ENCODE data around the gene RASAL1. TPM values are rescaled to one million over a fixed set of nuclear protein-coding genes. Genes with fewer than 3 reads are reported as not detected.

RASAL1 gene
- total RNA-seq, 1 donor from 2014 or later = 11.0 TPM

- Histone ChIP-seq H3K9me3 (no peaks in the 10 kb centered on the region), H3K27ac (no peak overlapping the region), H3K27me3 (no peaks in the 10 kb centered on the region), H3K36me3 (no peaks in the 10 kb centered on the region), H3K4me1 (peaks cover 15% of the 10 kb centered on the region), H3K4me3 (no peak overlapping the region)
- DNase-seq (ENCODE audit: extremely low spot score in 2 of 2) = no peak
- intact Hi-C loops (cut with DNase I) = no loop called here
- TF ChIP-seq POLR2A (IDR thresholded peaks at IDR 0.05) (no peak), POLR2AphosphoS5 (IDR thresholded peaks at IDR 0.05; ENCODE audit: insufficient read depth in 1 of 2, low read depth in 1 of 2) (no peak), CTCF (IDR thresholded peaks at IDR 0.05) (no peak)
Observed at GRCh38 chr12:113101751-113102150, 33.8 kb downstream of the RASAL1 start.

- Histone ChIP-seq H3K4me1 (peaks cover 15% of the 10 kb centered on the region), H3K4me3 (no peak overlapping the region), H3K27ac (no peak overlapping the region), H3K9me3 (no peaks in the 10 kb centered on the region), H3K27me3 (no peaks in the 10 kb centered on the region), H3K36me3 (no peaks in the 10 kb centered on the region)
- DNase-seq (ENCODE audit: extremely low spot score in 2 of 2) = no peak
- intact Hi-C loops (cut with DNase I) = no loop called here
- no peak for TF ChIP-seq POLR2A (IDR thresholded peaks at IDR 0.05)
- no peak for TF ChIP-seq POLR2AphosphoS5 (IDR thresholded peaks at IDR 0.05; ENCODE audit: insufficient read depth in 1 of 2, low read depth in 1 of 2)
- no peak for TF ChIP-seq CTCF (IDR thresholded peaks at IDR 0.05)
Observed at GRCh38 chr12:113099764-113100163, 35.8 kb downstream of the RASAL1 start.

GRCh38 chr12:113099364-113099763, 36.2 kb downstream of the RASAL1 start:
- Histone ChIP-seq H3K4me1 (peaks cover 15% of the 10 kb centered on the region), H3K36me3 (no peaks in the 10 kb centered on the region), H3K27me3 (no peaks in the 10 kb centered on the region), H3K4me3 (no peak overlapping the region), H3K27ac (no peak overlapping the region), H3K9me3 (no peaks in the 10 kb centered on the region)
- intact Hi-C loops (cut with DNase I) = no loop called here
- no peak for DNase-seq (ENCODE audit: extremely low spot score in 2 of 2)
- TF ChIP-seq POLR2A (IDR thresholded peaks at IDR 0.05) (no peak), CTCF (IDR thresholded peaks at IDR 0.05) (no peak), POLR2AphosphoS5 (IDR thresholded peaks at IDR 0.05; ENCODE audit: insufficient read depth in 1 of 2, low read depth in 1 of 2) (no peak)

GRCh38 chr12:113098441-113099028, 37.0 kb downstream of the RASAL1 start:
- H3K27me3 ChIP-seq = no peaks in the 10 kb centered on the region
- DNase-seq (ENCODE audit: extremely low spot score in 2 of 2) = no peak
- TF ChIP-seq POLR2AphosphoS5 (IDR thresholded peaks at IDR 0.05; ENCODE audit: insufficient read depth in 1 of 2, low read depth in 1 of 2) (peak; percentile 18 to 44), CTCF (IDR thresholded peaks at IDR 0.05) (peak; percentile 29 to 68 (median 46)), POLR2A (IDR thresholded peaks at IDR 0.05) (no peak)
- peaks cover 10% of the 10 kb centered on the region for H3K4me1 ChIP-seq
- intact Hi-C loops (cut with DNase I) = no loop called here
- H3K4me3 ChIP-seq = no peak overlapping the region
- H3K36me3 ChIP-seq = no peaks in the 10 kb centered on the region
- H3K27ac ChIP-seq = no peak overlapping the region
- no peaks in the 10 kb centered on the region for H3K9me3 ChIP-seq

DNA sequence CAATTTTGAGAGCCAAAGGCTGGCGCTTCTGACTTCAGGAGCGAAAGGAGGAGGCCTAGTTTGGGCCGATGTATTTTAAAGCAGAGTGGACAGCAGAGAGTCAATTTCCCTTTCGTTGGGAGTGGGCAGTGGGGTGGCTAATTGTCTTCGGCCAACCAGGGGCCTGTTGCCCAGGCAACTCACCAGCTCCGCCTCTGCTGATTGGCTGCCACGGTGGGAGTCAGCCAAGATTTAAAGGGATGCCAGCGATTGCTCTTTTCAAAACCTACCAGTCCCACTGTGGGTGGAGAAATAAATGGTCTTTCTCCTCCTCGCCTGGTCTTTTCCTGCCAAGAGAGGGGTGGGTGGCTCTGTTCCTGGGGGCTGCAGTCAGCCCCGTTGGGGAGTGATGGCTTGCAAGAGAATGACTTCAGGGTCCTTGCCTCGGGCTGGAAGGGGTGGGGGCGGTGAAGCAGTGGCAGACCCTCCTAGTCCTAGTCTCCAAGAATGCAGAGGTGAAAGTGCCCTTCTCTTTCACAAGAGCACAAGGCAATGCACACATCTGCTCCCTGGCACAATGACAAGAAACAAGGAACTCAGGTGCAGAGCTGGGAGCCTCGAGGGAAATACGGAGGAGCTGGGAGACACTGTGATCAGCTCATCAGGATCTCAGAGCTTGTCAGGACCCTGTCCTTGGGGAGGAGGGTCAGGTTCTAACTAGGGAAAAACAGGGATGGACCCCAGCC, 37.7 kb downstream of the RASAL1 start:
- Histone ChIP-seq H3K9me3 (no peaks in the 10 kb centered on the region), H3K27ac (no peak overlapping the region), H3K36me3 (no peaks in the 10 kb centered on the region), H3K27me3 (no peaks in the 10 kb centered on the region), H3K4me1 (peaks cover 10% of the 10 kb centered on the region), H3K4me3 (no peak overlapping the region)
- DNase-seq (ENCODE audit: extremely low spot score in 2 of 2) = no peak
- intact Hi-C loops (cut with DNase I) = no loop called here
- TF ChIP-seq POLR2AphosphoS5 (IDR thresholded peaks at IDR 0.05; ENCODE audit: insufficient read depth in 1 of 2, low read depth in 1 of 2) = no peak
- no peak for TF ChIP-seq POLR2A (IDR thresholded peaks at IDR 0.05)
- TF ChIP-seq CTCF (IDR thresholded peaks at IDR 0.05) = no peak
